ENCODE data around the gene NFYC.
A peak's percentile ranks its signal among the peaks of the same experiment; 100 is the strongest.

Gene NFYC

DNA sequence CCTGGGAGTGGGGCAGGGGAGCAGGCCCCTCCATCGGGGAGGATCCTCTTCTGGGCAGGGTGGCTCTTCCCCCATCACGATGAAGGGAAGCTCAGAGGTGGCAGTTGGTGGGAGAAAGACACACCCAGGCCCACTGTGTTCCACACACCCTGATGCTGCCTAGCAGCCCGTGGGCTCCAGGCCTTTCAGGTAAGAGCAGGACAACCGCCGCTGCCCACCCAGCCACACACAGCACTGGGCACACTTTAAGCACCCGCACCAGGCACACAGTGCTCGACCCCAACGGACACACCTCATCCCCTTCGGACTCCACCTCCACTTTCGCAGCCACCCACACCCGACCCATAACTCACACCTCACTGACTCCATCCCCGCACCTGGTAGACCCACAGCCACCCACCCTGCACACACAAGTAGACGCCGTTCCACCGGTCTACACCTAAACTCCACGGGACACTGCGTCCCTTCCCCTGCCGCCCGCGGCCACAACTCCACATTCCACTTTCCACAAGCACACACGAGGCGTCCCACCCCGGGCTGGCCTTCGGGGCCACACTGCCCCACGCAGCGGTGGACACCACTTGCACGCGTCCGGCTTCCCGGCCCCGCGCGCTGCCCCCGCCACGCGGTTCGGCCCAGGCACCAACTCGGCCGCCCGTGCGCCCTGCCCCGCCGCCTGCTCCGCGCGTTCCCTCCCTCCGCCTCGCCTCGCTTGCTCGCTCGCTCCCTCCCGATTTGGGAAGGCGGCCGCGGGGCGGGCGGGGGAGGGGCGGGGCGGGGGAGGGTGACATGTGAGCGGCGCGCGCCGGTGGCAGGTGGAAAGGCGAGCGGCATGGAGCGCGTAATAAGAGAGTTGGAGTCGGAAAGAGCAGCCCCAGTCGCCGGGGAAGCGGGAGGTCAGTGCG lies 91.7 kb downstream of the NFYC start, which contains the start of gene KCNQ4:
KCNQ4 (plus strand) TSS at position 787 of the 905 bp plus-strand sequence. CDS start 307 bp downstream, outside the sequence.
- no peak for DNase-seq

GRCh38 chr1:40784141-40784770 lies 92.8 kb downstream of the NFYC start:
- no peak for DNase-seq

DNA sequence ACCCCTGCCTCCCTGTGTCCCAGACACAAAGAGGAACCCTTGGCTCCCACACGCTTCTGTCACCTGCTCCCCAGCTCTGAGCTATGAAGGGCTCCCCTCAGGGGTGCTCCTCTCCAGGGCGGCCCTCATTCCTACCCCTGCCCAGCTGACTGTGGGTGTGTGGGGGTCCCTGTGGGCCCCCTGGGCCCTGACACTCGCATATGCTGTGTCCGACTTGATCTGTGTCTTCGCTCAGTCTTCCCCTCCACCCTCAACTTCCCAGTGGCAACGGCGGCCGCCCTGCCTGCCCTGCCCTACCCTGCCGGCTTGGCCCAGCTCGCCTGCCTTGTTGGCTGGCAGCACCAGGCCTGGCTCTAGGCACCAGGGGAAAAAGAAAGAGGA lies 93.3 kb downstream of the NFYC start:
- no peak for DNase-seq

- DNase-seq: no peak
Measured at GRCh38 chr1:40785446-40785845, 93.9 kb downstream of the NFYC start.

DNA sequence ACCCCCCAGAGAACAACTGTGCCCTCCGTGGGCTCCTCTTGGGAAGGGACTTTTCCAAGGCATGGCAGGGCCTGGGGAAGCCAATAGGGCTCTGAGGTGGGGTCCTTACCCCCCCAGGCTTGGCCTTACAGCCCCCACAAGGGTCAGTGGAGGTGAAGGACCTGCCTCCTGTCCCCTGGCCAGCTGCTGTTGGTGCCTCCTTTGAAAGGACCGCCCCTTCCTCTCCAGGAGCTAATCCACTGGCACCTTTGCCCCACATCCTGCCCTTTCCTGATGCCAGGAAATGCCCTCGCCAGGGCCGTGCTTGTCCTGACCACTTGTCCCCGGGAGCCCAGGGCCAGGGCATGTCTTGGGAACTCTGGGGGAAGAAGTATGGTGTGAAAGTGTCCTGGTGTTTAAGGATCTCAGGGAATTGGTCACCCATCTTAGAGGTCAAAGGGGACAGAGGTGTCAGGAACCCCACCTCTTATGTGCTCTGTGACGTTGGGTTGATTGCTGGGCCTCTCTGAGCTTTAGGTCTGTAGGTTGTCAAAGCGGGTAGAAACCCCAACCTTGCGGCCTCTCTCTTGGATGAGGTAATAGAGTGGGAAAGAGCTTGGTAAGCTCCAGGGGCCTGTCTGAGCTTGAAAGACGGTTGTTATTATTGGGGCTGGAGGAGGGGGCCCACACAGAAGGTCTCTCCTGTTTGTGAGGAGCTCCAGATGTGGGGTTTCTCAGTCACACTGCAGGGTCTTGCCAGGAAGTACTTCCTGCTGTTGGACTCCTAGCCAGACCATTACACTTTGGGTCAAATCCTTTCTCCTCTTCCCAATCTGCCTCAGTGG lies 94.9 kb downstream of the NFYC start:
- no peak for DNase-seq

- DNase-seq: no peak
Measured at GRCh38 chr1:40786995-40787705, 95.6 kb downstream of the NFYC start.

DNA sequence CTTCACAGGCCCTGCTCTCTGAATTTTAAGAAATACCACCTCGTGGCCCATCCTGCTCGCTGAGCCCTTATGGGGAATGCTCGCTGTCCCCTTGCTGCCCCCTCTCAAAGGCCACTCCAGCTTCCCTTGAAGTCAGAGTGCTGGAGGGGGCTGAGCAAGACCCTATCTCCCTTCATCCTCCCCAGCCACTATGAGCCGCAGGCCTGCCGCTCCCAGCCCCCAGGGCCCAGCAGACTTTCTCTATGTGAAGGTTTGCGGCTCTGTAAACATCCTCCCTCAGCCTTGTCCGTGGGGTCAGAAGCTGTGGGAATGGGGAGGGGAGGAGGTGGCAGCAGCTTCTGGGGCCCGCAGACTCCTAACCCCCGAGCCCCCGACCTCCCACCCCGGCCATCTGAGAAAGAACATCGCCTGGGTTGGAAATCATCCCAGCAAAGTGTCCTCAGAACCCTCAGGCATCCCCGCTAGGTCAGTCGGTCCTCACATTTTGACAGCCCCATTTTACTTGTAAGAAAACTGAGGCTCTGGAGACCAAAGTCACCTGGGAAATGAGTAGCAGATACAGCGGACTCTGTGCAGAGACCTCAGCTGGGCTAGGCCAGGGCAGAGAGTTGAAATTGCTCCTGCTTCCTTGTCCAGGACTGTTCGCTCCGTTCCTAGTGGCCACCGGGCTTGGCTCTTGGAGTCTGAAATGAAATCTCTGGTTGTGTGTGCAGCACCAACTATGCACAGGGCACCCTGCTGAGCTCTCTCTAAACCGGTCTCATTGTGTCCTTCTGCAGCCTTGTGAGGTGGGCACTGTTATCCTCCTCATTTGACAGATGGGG lies 96.4 kb downstream of the NFYC start:
- no peak for DNase-seq

- DNase-seq: no peak
Measured at GRCh38 chr1:40788561-40789341, 97.2 kb downstream of the NFYC start.

GRCh38 chr1:40789342-40789598 lies 97.8 kb downstream of the NFYC start:
- DNase-seq: no peak

- DNase-seq: no peak
Measured at GRCh38 chr1:40789661-40790430, 98.3 kb downstream of the NFYC start.

- DNase-seq: no peak
Measured at GRCh38 chr1:40792036-40792435, 100.5 kb downstream of the NFYC start.

- no peak for DNase-seq
Measured at GRCh38 chr1:40793617-40794016, 102.1 kb downstream of the NFYC start.

- no peak for DNase-seq
Measured at GRCh38 chr1:40794048-40794447, 102.5 kb downstream of the NFYC start.

GRCh38 chr1:40794974-40795715 lies 103.6 kb downstream of the NFYC start:
- no peak for DNase-seq

- DNase-seq: no peak
Measured at GRCh38 chr1:40795811-40796586, 104.5 kb downstream of the NFYC start.

DNA sequence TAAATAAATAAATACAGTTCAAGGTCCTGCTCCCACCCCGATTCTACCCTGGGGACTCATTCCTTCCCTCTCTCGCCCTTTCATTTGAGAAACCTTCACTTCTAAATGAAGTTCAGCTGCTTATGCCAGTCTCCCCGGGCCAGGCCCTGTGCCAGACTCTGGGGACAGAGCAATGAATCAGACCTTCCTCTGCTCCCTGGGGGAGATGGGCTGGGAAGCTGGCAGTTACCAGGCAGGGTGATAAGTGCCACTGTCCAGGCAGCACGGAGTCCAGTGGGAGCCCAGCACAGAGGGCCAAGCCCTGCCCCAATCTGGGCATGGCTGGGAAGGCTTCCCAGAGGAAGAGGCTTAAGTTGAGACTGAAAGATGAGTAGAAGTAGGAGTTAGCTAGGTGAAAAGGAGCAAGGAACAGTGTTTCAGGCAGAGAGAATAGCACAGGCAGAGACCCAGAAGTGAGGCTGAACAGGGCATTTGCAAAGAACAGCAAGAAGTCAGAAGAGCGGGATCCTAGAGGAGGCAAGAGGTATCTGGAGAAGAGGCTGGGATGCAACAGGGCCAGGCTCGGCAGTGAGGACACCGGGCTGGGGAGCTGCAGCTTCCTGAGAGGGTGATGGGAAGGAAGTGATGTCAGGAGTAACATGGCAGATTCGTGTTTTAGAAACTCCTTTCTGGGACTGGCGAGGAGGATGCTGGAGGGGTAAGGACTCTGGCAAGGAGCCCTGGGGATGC lies 105.6 kb downstream of the NFYC start:
- peak; percentile 40 for DNase-seq

- DNase-seq: no peak
Measured at GRCh38 chr1:40797668-40798010, 106.1 kb downstream of the NFYC start.

All from fibroblast of skin of scalp (primary cell).